Duodenal mucosa (tissue), 2 donors: ENCODE results near the gene ATP5PD.
A peak's percentile ranks its signal among the peaks of the same experiment; 100 is the strongest.
"Not testable (repeated sequence)": the region's sequence is repeated elsewhere in the genome, so short reads cannot be mapped to it uniquely, and the experiment has no call there.

Experiments used
- H3K27ac ChIP-seq: one replicate; pipeline ENCODE4 v1.7.0; 2013; ENCODE audit warnings: low read depth, low read length
- H3K27me3 ChIP-seq, 2 donors: one replicate each; pipeline ENCODE4 v1.7.0; 2013; ENCODE audit warnings: low read length in 2 of 2, control low read depth in 1 of 2; ENCODE audit not compliant: insufficient read depth in 2 of 2, control insufficient read depth in 1 of 2
- H3K36me3 ChIP-seq, 2 donors: one replicate each; pipeline ENCODE4 v1.7.0; 2013; ENCODE audit warnings: low read length in 2 of 2, control low read depth in 1 of 2; ENCODE audit not compliant: insufficient read depth in 2 of 2, control insufficient read depth in 1 of 2
- H3K4me1 ChIP-seq, 2 donors: one replicate each; pipeline ENCODE4 v1.7.0; 2013; ENCODE audit warnings: low read length in 2 of 2, control low read depth in 1 of 2; ENCODE audit not compliant: insufficient read depth in 2 of 2, control insufficient read depth in 1 of 2
- H3K4me3 ChIP-seq, 2 donors: one replicate each; pipeline ENCODE4 v1.7.0; 2013; ENCODE audit warnings: low read length in 2 of 2, low read depth in 1 of 2
- H3K9ac ChIP-seq, 2 donors: one replicate each; pipeline ENCODE4 v1.7.0; 2013; ENCODE audit warnings: low read length in 2 of 2, low read depth in 1 of 2
- H3K9me3 ChIP-seq, 2 donors: one replicate each; pipeline ENCODE4 v1.7.0; 2013; ENCODE audit warnings: low read length in 2 of 2, control low read depth in 1 of 2; ENCODE audit not compliant: control insufficient read depth in 1 of 2

Gene ATP5PD

GRCh38 chr17:75075597-75076336 lies 29.0 kb upstream of the ATP5PD start:
- H3K9ac ChIP-seq = no peak overlapping the region
- H3K9me3 ChIP-seq = no peaks in the 10 kb centered on the region
- no peaks in the 10 kb centered on the region for H3K36me3 ChIP-seq
- H3K4me1 ChIP-seq = peaks cover 25 to 35% of the 10 kb centered on the region in 2 donors
- H3K27me3 ChIP-seq = no peaks in the 10 kb centered on the region
- H3K4me3 ChIP-seq = no peak overlapping the region
- no peak overlapping the region for H3K27ac ChIP-seq

- no peaks in the 10 kb centered on the region for H3K36me3 ChIP-seq
- H3K27ac ChIP-seq = no peak overlapping the region
- no peaks in the 10 kb centered on the region for H3K9me3 ChIP-seq
- no peak overlapping the region for H3K4me3 ChIP-seq
- peaks cover 22 to 31% of the 10 kb centered on the region in 2 donors for H3K4me1 ChIP-seq
- H3K27me3 ChIP-seq = no peaks in the 10 kb centered on the region
- H3K9ac ChIP-seq = no peak overlapping the region
These were observed 27.8 kb upstream of the ATP5PD start for GRCh38 chr17:75074532-75074931.

GRCh38 chr17:75073618-75074047 lies 26.9 kb upstream of the ATP5PD start:
- peak overlapping the region in 1 of 2 donors; percentile 26 for H3K9ac ChIP-seq
- no peak overlapping the region for H3K4me3 ChIP-seq
- H3K36me3 ChIP-seq = no peaks in the 10 kb centered on the region
- no peak overlapping the region for H3K27ac ChIP-seq
- H3K4me1 ChIP-seq = peaks cover 13 to 22% of the 10 kb centered on the region in 2 donors
- no peaks in the 10 kb centered on the region for H3K9me3 ChIP-seq
- H3K27me3 ChIP-seq = no peaks in the 10 kb centered on the region

- H3K36me3 ChIP-seq, H3K9me3 ChIP-seq, H3K4me3 ChIP-seq, H3K27ac ChIP-seq, H3K9ac ChIP-seq, H3K27me3 ChIP-seq: not testable (repeated sequence)
- H3K4me1 ChIP-seq = peaks cover 6 to 14% of the 10 kb centered on the region in 2 donors
These were observed 26.1 kb upstream of the ATP5PD start for GRCh38 chr17:75072909-75073308.

GRCh38 chr17:75071478-75072271 lies 24.9 kb upstream of the ATP5PD start:
- not testable (repeated sequence) for H3K36me3 ChIP-seq, H3K27me3 ChIP-seq, H3K4me3 ChIP-seq, H3K9me3 ChIP-seq, H3K4me1 ChIP-seq, H3K9ac ChIP-seq, H3K27ac ChIP-seq

- Histone ChIP-seq H3K4me1 (no peaks in the 10 kb centered on the region), H3K27ac (no peak overlapping the region), H3K36me3 (peaks cover 0 to 7% of the 10 kb centered on the region in 2 donors), H3K9me3 (no peaks in the 10 kb centered on the region), H3K9ac (no peak overlapping the region), H3K4me3 (no peak overlapping the region), H3K27me3 (no peaks in the 10 kb centered on the region)
These were observed 23.0 kb upstream of the ATP5PD start for GRCh38 chr17:75069783-75070182.

- Histone ChIP-seq H3K9me3 (no peaks in the 10 kb centered on the region), H3K27me3 (no peaks in the 10 kb centered on the region), H3K4me3 (no peak overlapping the region), H3K27ac (no peak overlapping the region), H3K4me1 (no peaks in the 10 kb centered on the region), H3K36me3 (peaks cover 6 to 17% of the 10 kb centered on the region in 2 donors), H3K9ac (no peak overlapping the region)
These were observed 22.0 kb upstream of the ATP5PD start for GRCh38 chr17:75068750-75069149.

GRCh38 chr17:75067856-75068255 lies 21.1 kb upstream of the ATP5PD start:
- Histone ChIP-seq H3K4me1 (no peaks in the 10 kb centered on the region), H3K27ac (no peak overlapping the region), H3K9me3 (no peaks in the 10 kb centered on the region), H3K27me3 (no peaks in the 10 kb centered on the region), H3K36me3 (peaks cover 14 to 26% of the 10 kb centered on the region in 2 donors), H3K9ac (no peak overlapping the region), H3K4me3 (no peak overlapping the region)

- Histone ChIP-seq H3K4me1 (no peaks in the 10 kb centered on the region), H3K9ac (no peak overlapping the region), H3K27me3 (no peaks in the 10 kb centered on the region), H3K4me3 (no peak overlapping the region), H3K27ac (no peak overlapping the region), H3K9me3 (no peaks in the 10 kb centered on the region), H3K36me3 (peaks cover 23 to 48% of the 10 kb centered on the region in 2 donors)
These were observed 18.9 kb upstream of the ATP5PD start for GRCh38 chr17:75065562-75066151.
